Activated T-cell treated with anti-CD3 and anti-CD28 coated beads for 48 hours (primary cell): ENCODE data around the gene FRAT1.
A peak's percentile ranks its signal among the peaks of the same experiment; 100 is the strongest.

Experiments
- DNase-seq: peaks from one replicate; pipeline ENCODE4 v3.0.0-alpha.2; 2020; ENCODE audit warnings: low read depth

FRAT1 gene

GRCh38 chr10:97307866-97308780 lies 10.9 kb upstream of the FRAT1 start:
- no peak for DNase-seq

GRCh38 chr10:97311111-97311626 lies 7.9 kb upstream of the FRAT1 start:
- no peak for DNase-seq

- no peak for DNase-seq
These were observed 6.2 kb upstream of the FRAT1 start for GRCh38 chr10:97312897-97313296.

GRCh38 chr10:97314671-97315070 lies 4.4 kb upstream of the FRAT1 start:
- no peak for DNase-seq

DNA sequence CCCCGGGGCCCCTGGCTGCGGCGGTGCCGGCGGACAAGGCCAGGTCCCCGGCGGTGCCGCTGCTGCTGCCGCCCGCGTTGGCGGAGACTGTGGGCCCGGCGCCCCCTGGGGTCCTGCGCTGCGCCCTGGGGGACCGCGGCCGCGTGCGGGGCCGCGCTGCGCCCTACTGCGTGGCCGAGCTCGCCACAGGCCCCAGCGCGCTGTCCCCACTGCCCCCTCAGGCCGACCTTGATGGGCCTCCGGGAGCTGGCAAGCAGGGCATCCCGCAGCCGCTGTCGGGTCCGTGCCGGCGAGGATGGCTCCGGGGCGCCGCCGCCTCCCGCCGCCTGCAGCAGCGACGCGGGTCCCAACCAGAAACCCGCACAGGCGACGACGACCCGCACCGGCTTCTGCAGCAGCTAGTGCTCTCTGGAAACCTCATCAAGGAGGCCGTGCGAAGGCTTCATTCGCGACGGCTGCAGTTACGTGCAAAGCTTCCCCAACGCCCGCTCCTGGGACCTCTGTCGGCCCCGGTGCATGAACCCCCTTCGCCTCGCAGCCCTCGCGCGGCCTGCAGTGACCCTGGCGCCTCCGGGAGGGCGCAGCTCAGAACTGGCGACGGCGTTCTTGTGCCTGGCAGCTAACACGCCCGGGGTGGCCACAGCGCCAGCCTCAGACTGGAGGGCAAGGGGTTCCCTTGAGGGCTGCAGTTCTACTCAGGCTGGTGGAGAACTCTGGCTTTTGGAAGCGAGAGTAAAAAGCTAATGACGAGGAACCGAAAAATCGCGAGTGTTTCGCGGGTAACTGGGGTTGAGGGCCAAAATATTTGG lies 804 bp downstream of the FRAT1 start:
- peak; percentile 56 for DNase-seq

- DNase-seq: peak; percentile 1
These were observed 1.5 kb downstream of the FRAT1 start for GRCh38 chr10:97320480-97321031.

- DNase-seq: peak; percentile 4
These were observed 2.1 kb downstream of the FRAT1 start for GRCh38 chr10:97321032-97321803.

- DNase-seq: no peak
These were observed 2.7 kb downstream of the FRAT1 start for GRCh38 chr10:97321804-97322190.

- DNase-seq: no peak
These were observed 4.4 kb downstream of the FRAT1 start for GRCh38 chr10:97323501-97323900.

- no peak for DNase-seq
These were observed 6.7 kb downstream of the FRAT1 start for GRCh38 chr10:97325754-97326153.

- DNase-seq: no peak
These were observed 8.6 kb downstream of the FRAT1 start for GRCh38 chr10:97327348-97328294.

DNA sequence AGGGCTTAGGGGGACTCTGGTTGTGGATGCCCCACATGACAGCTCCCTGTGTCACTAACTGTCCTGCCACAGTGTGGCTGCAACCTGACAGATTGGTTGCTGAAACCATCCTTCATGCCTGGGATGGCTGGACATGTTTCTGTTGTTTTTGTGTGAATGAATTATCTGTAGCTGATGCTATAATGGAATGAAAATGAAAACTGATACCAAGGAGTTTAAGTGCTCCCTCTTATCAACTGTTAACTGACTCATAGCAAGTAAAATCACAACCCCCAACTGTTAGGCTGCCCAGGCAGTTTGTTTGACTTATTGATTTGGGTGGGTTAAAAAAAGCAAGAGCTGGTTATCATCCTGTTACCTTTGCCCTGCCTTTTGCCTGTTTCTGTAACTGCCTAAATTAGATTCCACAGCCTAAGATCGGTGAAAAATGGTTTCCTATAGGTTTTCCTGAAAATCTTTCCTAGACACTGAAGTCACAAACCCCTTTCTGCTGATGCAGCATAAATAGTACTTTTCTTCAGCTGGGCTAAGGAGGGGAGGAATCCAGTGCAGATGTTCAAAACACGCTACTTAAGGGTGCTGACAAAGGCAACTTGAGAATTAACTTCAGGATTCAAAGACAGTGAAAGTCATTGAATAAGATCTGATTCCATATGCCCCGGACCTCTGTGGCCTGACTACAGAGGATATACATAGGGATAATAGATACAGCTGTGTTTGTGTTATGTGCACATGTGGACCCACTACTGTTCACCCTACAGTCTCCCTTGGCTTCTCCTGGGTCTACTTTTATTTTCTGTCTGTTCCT lies 9.8 kb downstream of the FRAT1 start:
- DNase-seq: no peak

GRCh38 chr10:97329766-97330165 lies 10.7 kb downstream of the FRAT1 start:
- DNase-seq: no peak

- DNase-seq: no peak
These were observed 12.2 kb downstream of the FRAT1 start for GRCh38 chr10:97331153-97331703.

DNA sequence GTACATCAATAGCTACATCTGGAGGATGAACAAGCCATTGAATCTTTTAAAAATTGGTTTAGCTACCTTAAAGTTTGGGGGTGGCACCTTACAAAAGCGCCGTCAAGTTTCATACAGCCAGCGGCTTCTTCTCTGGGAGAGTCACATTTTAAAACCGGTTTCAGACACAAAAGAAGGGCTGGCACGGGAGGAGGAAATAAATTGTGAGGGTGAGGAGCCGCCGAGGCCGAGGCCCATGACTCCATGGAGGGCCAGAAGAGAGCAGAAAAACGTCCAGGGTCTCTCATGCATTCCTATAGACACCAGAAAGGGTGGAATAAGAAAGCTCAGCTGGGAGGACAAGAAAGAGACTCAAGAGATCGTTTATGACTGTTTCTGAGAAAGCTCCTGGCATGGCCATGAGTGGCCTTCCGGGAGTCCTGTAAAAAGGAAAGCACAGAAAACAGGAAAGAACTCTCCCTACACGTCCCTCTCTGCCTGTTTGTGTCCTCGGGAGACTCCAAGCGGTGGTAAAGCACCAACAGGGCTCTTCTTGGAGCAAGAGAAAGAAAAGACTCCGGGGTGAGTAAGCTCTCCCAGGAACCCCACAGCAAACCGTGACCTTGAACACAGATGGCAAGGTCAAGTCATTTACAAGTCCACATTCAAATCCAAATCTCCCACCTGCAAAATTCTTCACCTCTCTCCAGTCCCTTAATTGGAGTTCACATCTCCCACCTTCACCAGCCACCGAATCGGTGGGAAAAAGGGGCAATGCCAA lies 13.7 kb downstream of the FRAT1 start:
- no peak for DNase-seq

- no peak for DNase-seq
These were observed 14.2 kb downstream of the FRAT1 start for GRCh38 chr10:97333351-97333600.

DNA sequence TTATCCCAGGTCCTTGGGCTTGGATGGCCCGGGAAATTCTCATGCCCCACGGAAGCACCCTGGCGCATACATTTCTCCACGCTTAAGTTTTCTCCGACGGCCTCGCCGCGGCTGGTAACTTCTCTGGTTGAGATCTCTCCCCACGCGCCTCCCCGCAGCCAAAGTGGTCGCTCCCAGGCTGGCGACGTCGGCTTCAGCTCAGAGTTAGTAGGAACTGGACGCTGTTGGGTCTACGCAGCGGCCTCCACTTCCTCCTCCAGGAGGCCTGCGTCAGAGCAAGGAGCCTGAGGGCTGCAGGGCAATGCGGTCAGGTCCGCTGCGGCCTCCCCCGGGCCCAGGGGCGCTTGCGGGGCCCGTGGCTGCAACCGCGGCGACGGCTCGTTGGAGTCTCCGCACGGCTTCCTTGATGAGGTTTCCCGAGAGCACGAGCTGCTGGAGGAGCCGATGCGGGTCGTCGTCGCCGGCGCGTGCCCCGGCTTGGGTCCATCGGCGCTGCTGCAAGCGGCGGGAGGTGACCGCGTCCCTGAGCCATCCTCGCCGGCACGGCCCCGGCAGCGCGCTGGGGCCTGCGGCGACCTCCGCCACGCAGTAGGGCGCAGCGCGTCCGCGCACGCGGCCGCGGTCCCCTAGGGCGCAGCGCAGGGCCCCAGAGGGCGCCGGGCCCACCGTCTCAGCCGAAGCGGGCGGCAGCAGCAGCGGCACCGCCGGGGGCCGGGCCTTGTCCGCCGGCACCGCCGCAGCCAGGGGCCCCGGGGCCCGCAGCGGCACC lies 14.7 kb downstream of the FRAT1 start:
- peak; percentile 31 for DNase-seq
